B cell (primary cell): ENCODE measurements around the gene PRKCZ.

Experiments
- EZH2 ChIP-seq: IDR thresholded peaks from 2 replicates; pipeline ENCODE4 v1.6.1; 2012; ENCODE audit warnings: borderline replicate concordance, low read depth, mild to moderate bottlenecking, moderate library complexity, low read length; ENCODE audit not compliant: insufficient read depth, poor library complexity, severe bottlenecking
- TF ChIP-seq, protein P1 (sequence below): fragments of 200-600 bp; IDR thresholded peaks from one replicate; pipeline ENCODE4 v1.8.0; 2022; ENCODE audit warnings: antibody characterized with exemption, mild to moderate bottlenecking

DNA sequence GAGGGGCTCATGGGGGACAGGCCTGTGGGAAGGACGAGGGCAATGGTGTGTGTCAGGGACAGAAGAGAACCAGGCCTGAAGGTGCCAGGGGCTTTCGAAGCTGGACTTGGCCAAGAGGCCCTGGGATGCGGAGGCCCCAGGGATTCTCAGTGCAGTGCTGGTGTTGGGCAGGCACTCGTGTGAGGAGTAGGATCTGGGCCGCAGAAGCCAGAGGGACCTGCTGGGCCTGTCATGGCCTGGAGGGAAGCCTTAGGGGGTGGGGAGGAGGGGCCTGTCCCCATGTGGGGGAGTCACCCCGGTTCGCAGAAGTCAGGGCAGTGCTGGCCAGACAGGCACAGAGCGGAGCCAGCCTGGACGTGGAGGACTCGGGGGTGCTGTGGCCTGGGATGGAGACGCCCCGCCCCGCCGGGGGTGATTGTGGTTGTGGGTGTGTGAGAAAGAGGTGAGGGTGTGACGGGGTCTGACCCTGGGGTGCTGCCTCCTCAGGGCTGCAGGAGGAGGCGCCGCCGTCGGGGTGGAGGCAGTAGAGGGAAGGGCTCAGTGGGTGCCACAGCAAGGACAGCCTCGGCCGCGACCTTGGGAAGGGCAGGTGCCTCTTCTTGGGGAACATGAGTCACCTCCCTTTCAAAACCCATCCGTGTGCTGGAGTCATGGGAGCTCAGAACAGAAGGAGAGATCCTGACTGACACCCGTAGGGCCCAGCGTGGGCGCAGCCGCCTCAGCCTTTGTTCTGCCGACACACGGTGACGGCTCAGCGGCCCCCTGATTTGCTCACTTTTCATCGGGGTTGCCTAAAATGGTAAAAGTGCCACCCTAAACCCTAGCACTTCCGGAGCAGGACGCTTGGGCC, 110.5 kb downstream of the PRKCZ start:
- TF ChIP-seq EZH2 = no peak
- TF ChIP-seq, protein P1, sequence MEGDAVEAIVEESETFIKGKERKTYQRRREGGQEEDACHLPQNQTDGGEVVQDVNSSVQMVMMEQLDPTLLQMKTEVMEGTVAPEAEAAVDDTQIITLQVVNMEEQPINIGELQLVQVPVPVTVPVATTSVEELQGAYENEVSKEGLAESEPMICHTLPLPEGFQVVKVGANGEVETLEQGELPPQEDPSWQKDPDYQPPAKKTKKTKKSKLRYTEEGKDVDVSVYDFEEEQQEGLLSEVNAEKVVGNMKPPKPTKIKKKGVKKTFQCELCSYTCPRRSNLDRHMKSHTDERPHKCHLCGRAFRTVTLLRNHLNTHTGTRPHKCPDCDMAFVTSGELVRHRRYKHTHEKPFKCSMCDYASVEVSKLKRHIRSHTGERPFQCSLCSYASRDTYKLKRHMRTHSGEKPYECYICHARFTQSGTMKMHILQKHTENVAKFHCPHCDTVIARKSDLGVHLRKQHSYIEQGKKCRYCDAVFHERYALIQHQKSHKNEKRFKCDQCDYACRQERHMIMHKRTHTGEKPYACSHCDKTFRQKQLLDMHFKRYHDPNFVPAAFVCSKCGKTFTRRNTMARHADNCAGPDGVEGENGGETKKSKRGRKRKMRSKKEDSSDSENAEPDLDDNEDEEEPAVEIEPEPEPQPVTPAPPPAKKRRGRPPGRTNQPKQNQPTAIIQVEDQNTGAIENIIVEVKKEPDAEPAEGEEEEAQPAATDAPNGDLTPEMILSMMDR = no peak
